IMR-90 (cell line): ENCODE data around the gene BIK. TPM values are rescaled to one million over a fixed set of nuclear protein-coding genes. Genes with fewer than 3 reads are reported as not detected.

Source experiments
- ATAC-seq: fragments of 200-7000 bp; cut with Tn5 transposase; 2 replicates; pipeline ENCODE4 v1.9.1; 2020; ENCODE audit warnings: low read depth, mild to moderate bottlenecking, moderate library complexity
- BruUV-seq: library from RNA; stranded (reverse); fragments of 400-500 nt; replicated peaks from 2 replicates; lab custom pipeline; 2021; lab: Mats Ljungman, UMichigan
- CTCF ChIA-PET: fragments of 300-600 bp; formaldehyde crosslinking; extraction: SDS; loops from one replicate; lab custom pipeline; 2021; ENCODE audit warnings: antibody characterized with exemption; lab: Yijun Ruan, JAX
- POLR2A ChIA-PET: fragments of 300-600 bp; sonication (Branson Sonifier 250); formaldehyde crosslinking; loops from one replicate; lab custom pipeline; 2022; ENCODE audit warnings: antibody characterized with exemption; ENCODE audit not compliant: unreplicated experiment; lab: Charles Lee
- DNase-seq: peaks from one replicate; pipeline ENCODE4 v3.0.0; 2013
- H2AFZ ChIP-seq: replicated peaks from 2 replicates; pipeline ENCODE3; 2013; ENCODE audit warnings: low read length, mild to moderate bottlenecking; ENCODE audit not compliant: poor library complexity
- H2AK5ac ChIP-seq: 2 replicates; pipeline ENCODE4 v1.6.1; 2013; ENCODE audit warnings: low read depth, low read length, inconsistent platforms
- H2AK9ac ChIP-seq: replicated peaks from 2 replicates; pipeline ENCODE3; 2013; ENCODE audit warnings: mild to moderate bottlenecking, low read depth, low read length, moderate library complexity; ENCODE audit not compliant: poor library complexity
- H2BK120ac ChIP-seq: 2 replicates; pipeline ENCODE4 v1.6.1; 2013; ENCODE audit warnings: low read depth, low read length, inconsistent platforms
- H2BK15ac ChIP-seq: 3 replicates; pipeline ENCODE4 v1.6.1; 2013; ENCODE audit warnings: low read depth, low read length, inconsistent platforms
- H2BK20ac ChIP-seq: 2 replicates; pipeline ENCODE4 v1.6.1; 2013; ENCODE audit warnings: low read depth, mild to moderate bottlenecking, inconsistent platforms, low read length, moderate library complexity
- H2BK5ac ChIP-seq: 2 replicates; pipeline ENCODE4 v1.6.1; 2013; ENCODE audit warnings: mild to moderate bottlenecking, low read depth, low read length, inconsistent platforms; ENCODE audit not compliant: poor library complexity, severe bottlenecking
- H3K14ac ChIP-seq: replicated peaks from 2 replicates; pipeline ENCODE4 v1.6.1; 2013; ENCODE audit warnings: low read depth, low read length, inconsistent platforms
- H3K18ac ChIP-seq: 2 replicates; pipeline ENCODE4 v1.6.1; 2013; ENCODE audit warnings: low read depth, low read length, control low read depth
- H3K23ac ChIP-seq: 2 replicates; pipeline ENCODE4 v1.6.1; 2013; ENCODE audit warnings: low read depth, low read length, inconsistent platforms
- H3K27ac ChIP-seq: 2 replicates; pipeline ENCODE4 v1.5.1; 2013; ENCODE audit warnings: mild to moderate bottlenecking, control low read depth, low read length; ENCODE audit not compliant: insufficient read depth
- H3K27me3 ChIP-seq: 2 replicates; pipeline ENCODE4 v1.6.1; 2013; ENCODE audit warnings: low read length; ENCODE audit not compliant: control insufficient read depth, insufficient read depth
- H3K36me3 ChIP-seq: 2 replicates; pipeline ENCODE4 v1.6.1; 2013; ENCODE audit warnings: low read length, mixed read lengths; ENCODE audit not compliant: control insufficient read depth, insufficient read depth
- H3K4ac ChIP-seq: 2 replicates; pipeline ENCODE4 v1.6.1; 2013; ENCODE audit warnings: low read depth, low read length, inconsistent platforms
- H3K4me1 ChIP-seq: 2 replicates; pipeline ENCODE4 v1.6.1; 2013; ENCODE audit warnings: low read length, mixed read lengths; ENCODE audit not compliant: control insufficient read depth, insufficient read depth
- H3K4me2 ChIP-seq: 2 replicates; pipeline ENCODE4 v1.6.1; 2013; ENCODE audit warnings: low read depth, mild to moderate bottlenecking, control low read depth, low read length, moderate library complexity
- H3K4me3 ChIP-seq: 2 replicates; pipeline ENCODE4 v1.5.1; 2013; ENCODE audit warnings: low read depth, mild to moderate bottlenecking, control low read depth, low read length, moderate library complexity; ENCODE audit not compliant: insufficient read depth
- H3K56ac ChIP-seq: 2 replicates; pipeline ENCODE4 v1.6.1; 2013; ENCODE audit warnings: low read length, inconsistent platforms; ENCODE audit not compliant: insufficient read depth; ENCODE audit errors: extremely low read depth
- H3K79me1 ChIP-seq, 2 experiments: 2 replicates each; pipeline ENCODE4 v1.6.1; 2013; ENCODE audit warnings: low read length in 2 of 2, inconsistent platforms in 1 of 2, low read depth in 1 of 2
- H3K9ac ChIP-seq: 2 replicates; pipeline ENCODE4 v1.6.1; 2013; ENCODE audit warnings: low read depth, low read length, control low read depth
- H3K9me1 ChIP-seq: 2 replicates; pipeline ENCODE4 v1.6.1; 2013; ENCODE audit warnings: low read length, inconsistent platforms; ENCODE audit not compliant: insufficient read depth
- H3K9me3 ChIP-seq: 2 replicates; pipeline ENCODE4 v1.6.1; 2013; ENCODE audit warnings: low read length; ENCODE audit not compliant: control insufficient read depth, insufficient read depth
- H4K20me1 ChIP-seq: 2 replicates; pipeline ENCODE4 v1.6.1; 2013; ENCODE audit warnings: low read length, inconsistent platforms; ENCODE audit not compliant: insufficient read depth
- H4K5ac ChIP-seq: 2 replicates; pipeline ENCODE4 v1.6.1; 2013; ENCODE audit warnings: mild to moderate bottlenecking, low read depth, low read length, control low read depth
- H4K8ac ChIP-seq, 2 experiments: 2 replicates each; pipeline ENCODE4 v1.6.1; 2013; ENCODE audit warnings: low read depth in 2 of 2, low read length in 2 of 2, control low read depth in 1 of 2, inconsistent platforms in 1 of 2
- H4K91ac ChIP-seq: 2 replicates; pipeline ENCODE4 v1.6.1; 2013; ENCODE audit warnings: low read depth, low read length, inconsistent platforms; ENCODE audit not compliant: insufficient read depth
- CEBPB ChIP-seq: IDR thresholded peaks from 2 replicates; pipeline ENCODE4 v1.6.1; 2012; ENCODE audit warnings: low read depth, low read length, improper control_type of control experiment
- CHD1 ChIP-seq: IDR thresholded peaks from 2 replicates; pipeline ENCODE4 v1.6.1; 2012; ENCODE audit warnings: low read depth, low read length, improper control_type of control experiment
- ELK1 ChIP-seq: fragments of 150-350 bp; IDR thresholded peaks from 2 replicates; pipeline ENCODE4 v1.6.1; 2016; ENCODE audit warnings: low read depth, mild to moderate bottlenecking, low read length, moderate library complexity, borderline replicate concordance
- FOS ChIP-seq: fragments of 150-350 bp; IDR thresholded peaks from 2 replicates; pipeline ENCODE4 v1.6.1; 2016; ENCODE audit warnings: low read depth, low read length
- MAFK ChIP-seq: IDR thresholded peaks from 2 replicates; pipeline ENCODE4 v1.6.1; 2012; ENCODE audit warnings: low read depth, low read length, improper control_type of control experiment
- MAZ ChIP-seq: IDR thresholded peaks from 2 replicates; pipeline ENCODE4 v1.6.1; 2012; ENCODE audit warnings: low read depth, mild to moderate bottlenecking, low read length, improper control_type of control experiment, moderate library complexity, borderline replicate concordance
- MXI1 ChIP-seq: IDR thresholded peaks from 2 replicates; pipeline ENCODE4 v1.6.1; 2012; ENCODE audit warnings: low read depth, mild to moderate bottlenecking, low read length, moderate library complexity, borderline replicate concordance
- POLR2A ChIP-seq: IDR thresholded peaks from 2 replicates; pipeline ENCODE4 v1.6.1; 2012; ENCODE audit warnings: mild to moderate bottlenecking, low read depth, low read length
- RCOR1 ChIP-seq: IDR thresholded peaks from 2 replicates; pipeline ENCODE4 v1.6.1; 2012; ENCODE audit warnings: mild to moderate bottlenecking, low read length, improper control_type of control experiment; ENCODE audit not compliant: insufficient replicate concordance
- RFX5 ChIP-seq: IDR thresholded peaks from 2 replicates; pipeline ENCODE4 v1.8.0; 2012; ENCODE audit warnings: low read depth, mild to moderate bottlenecking, low read length, moderate library complexity
- SMC3 ChIP-seq: fragments of 150-350 bp; IDR thresholded peaks from 2 replicates; pipeline ENCODE4 v1.6.1; 2016; ENCODE audit warnings: low read depth, mild to moderate bottlenecking, antibody characterized with exemption, low read length, moderate library complexity
- USF2 ChIP-seq: fragments of 150-350 bp; IDR thresholded peaks from 2 replicates; pipeline ENCODE4 v1.6.1; 2017; ENCODE audit warnings: mild to moderate bottlenecking, antibody characterized with exemption, low read length, low read depth
- WGBS, 2 experiments: methylation state at CpG; one replicate each; pipeline versions ENCODE4 v1.1.5 to v1.1.7; 2013; ENCODE audit warnings: missing lambda C conversion rate in 2 of 2; ENCODE audit not compliant: insufficient read length in 1 of 2; ENCODE audit errors: extremely low coverage in 2 of 2; 5-methylcytosine and 5-hydroxymethylcytosine counted together
- dilution Hi-C: fragments of 300-500 bp; cut with HindIII; formaldehyde crosslinking; loops from one replicate; pipeline ENCODE4 v1.14.3; 2018; ENCODE audit warnings: low sequenced_read_pairs; ENCODE audit not compliant: unreplicated experiment
- in situ Hi-C: fragments of 300-500 bp; cut with MboI; formaldehyde crosslinking; loops from 3 replicates; pipeline ENCODE4 v1.14.3; 2019; ENCODE audit warnings: low sequenced_read_pairs, inconsistent platforms, mixed read lengths
- intact Hi-C: fragments of 100-400 bp; cut with micrococcal nuclease; formaldehyde crosslinking; loops from 2 replicates; pipeline ENCODE4 v1.10.0; 2022
- polyA plus RNA-seq, 3 experiments: library from polyadenylated mRNA; depleted of rRNA; stranded (reverse); fragments of >200 nt; gene quantifications; 2 replicates each; pipeline ENCODE4 v1.2.3, GENCODE V29; 2012; ENCODE audit warnings: low replicate concordance in 1 of 3
- total RNA-seq: library from RNA; depleted of rRNA; stranded (reverse); fragments of >200 nt; gene quantifications from 2 replicates; pipeline ENCODE4 v1.2.3, GENCODE V29; 2012

BIK gene
- total and polyA plus RNA-seq, 2 of the 4 experiments (the other 2 are of a cell fraction): 0.18 TPM; not detected in 1

- H3K23ac ChIP-seq: no peak overlapping the region
- no peak overlapping the region for H2BK5ac ChIP-seq
- H3K36me3 ChIP-seq: no peaks in the 10 kb centered on the region
- H4K91ac ChIP-seq: no peak overlapping the region
- no peaks in the 10 kb centered on the region for H4K20me1 ChIP-seq
- intact Hi-C loops (no loop called here), in situ Hi-C loops (no loop called here), dilution Hi-C loops (no loop called here)
- WGBS, 2 experiments: 78% methylated on average over 3 of the region's 4 CpGs; no CpG with 5 or more reads in 1 of the 2 experiments
- ChIA-PET CTCF (no interaction called here), POLR2A (no interaction called here)
- no peak overlapping the region for H4K8ac ChIP-seq
- no peak overlapping the region for H2BK120ac ChIP-seq
- H3K4me3 ChIP-seq: no peak overlapping the region
- no peak overlapping the region for H3K4me2 ChIP-seq
- no peaks in the 10 kb centered on the region for H3K4me1 ChIP-seq
- H3K18ac ChIP-seq: no peak overlapping the region
- H3K14ac ChIP-seq: no peak overlapping the region
- H3K56ac ChIP-seq: no peak overlapping the region
- H2BK20ac ChIP-seq: no peak overlapping the region
- BruUV-seq: no TSS peak
- peaks cover 6% of the 10 kb centered on the region for H3K9me3 ChIP-seq
- peaks cover 3% of the 10 kb centered on the region; the same call in 1 of the 2 replicates for H3K9me1 ChIP-seq
- ATAC-seq (no peak), DNase-seq (no peak)
- no peaks in the 10 kb centered on the region for H3K27me3 ChIP-seq
- H3K4ac ChIP-seq: no peak overlapping the region
- H2AFZ ChIP-seq: no peak overlapping the region
- H3K27ac ChIP-seq: no peak overlapping the region
- H2AK9ac ChIP-seq: no peak overlapping the region
- H2AK5ac ChIP-seq: no peak overlapping the region
- H2BK15ac ChIP-seq: no peak overlapping the region
- peaks cover 0 to 2% of the 10 kb centered on the region in 2 experiments; a peak in 1 of 4 replicates for H3K79me1 ChIP-seq
- no peak overlapping the region for H4K5ac ChIP-seq
- no peak overlapping the region for H3K9ac ChIP-seq
- TF ChIP-seq SMC3 (no peak), RCOR1 (no peak), MAFK (no peak), CHD1 (no peak), RFX5 (no peak), CEBPB (no peak), ELK1 (no peak), MXI1 (no peak), POLR2A (no peak), USF2 (no peak), FOS (no peak), MAZ (no peak)
These were observed 16.0 kb upstream of the BIK start for GRCh38 chr22:43094551-43094950.
